ENCODE results near the gene PSTPIP2. TPM values are rescaled to one million over a fixed set of nuclear protein-coding genes. Genes with fewer than 3 reads are reported as not detected.

The PSTPIP2 gene
- total RNA-seq, 1 donor from 2014 or later = 6.2 TPM

DNA sequence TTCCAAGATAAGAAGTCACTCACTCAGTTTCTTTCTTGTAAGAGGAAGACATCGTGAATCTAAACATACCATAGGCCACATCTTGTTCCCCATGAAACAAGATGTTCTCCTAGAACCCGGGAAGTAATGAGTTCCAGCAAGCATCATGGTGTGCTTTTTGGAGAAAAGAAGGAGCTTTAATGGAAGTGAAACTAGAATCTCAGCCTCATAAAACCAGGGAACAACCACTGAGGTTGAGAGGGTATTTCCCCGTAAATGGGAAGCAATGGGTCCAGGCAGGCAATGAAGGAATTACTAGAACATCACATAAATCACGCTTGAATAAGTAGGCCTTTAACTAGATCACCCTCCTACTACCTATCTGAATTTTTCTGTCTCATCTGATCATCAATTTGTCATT, 40.3 kb downstream of the PSTPIP2 start:
- Mint-ChIP-seq H3K9me3 (peaks cover 9% of the 10 kb centered on the region), H3K27ac (no peak overlapping the region), H3K27me3 (ENCODE audit: insufficient read depth, low read depth) (peaks cover 11% of the 10 kb centered on the region), H3K36me3 (peaks cover 9% of the 10 kb centered on the region), H3K4me3 (no peak overlapping the region), H3K4me1 (peaks cover 4% of the 10 kb centered on the region)
- H3K4me2 ChIP-seq = no peak overlapping the region
- H3K9ac ChIP-seq = no peak overlapping the region
- no peaks in the 10 kb centered on the region for H3F3A ChIP-seq (ENCODE audit: low read depth)
- no peak overlapping the region for H2AFZ ChIP-seq (replicated peaks)
- H3K36me3 ChIP-seq = no peaks in the 10 kb centered on the region
- no peaks in the 10 kb centered on the region for H3K79me2 ChIP-seq (ENCODE audit: low read depth)
- peaks cover 40% of the 10 kb centered on the region for H3K27me3 ChIP-seq
- H3K4me1 ChIP-seq = no peaks in the 10 kb centered on the region
- DNase-seq (ENCODE audit: low spot score) = no peak
- TF ChIP-seq, protein P1, sequence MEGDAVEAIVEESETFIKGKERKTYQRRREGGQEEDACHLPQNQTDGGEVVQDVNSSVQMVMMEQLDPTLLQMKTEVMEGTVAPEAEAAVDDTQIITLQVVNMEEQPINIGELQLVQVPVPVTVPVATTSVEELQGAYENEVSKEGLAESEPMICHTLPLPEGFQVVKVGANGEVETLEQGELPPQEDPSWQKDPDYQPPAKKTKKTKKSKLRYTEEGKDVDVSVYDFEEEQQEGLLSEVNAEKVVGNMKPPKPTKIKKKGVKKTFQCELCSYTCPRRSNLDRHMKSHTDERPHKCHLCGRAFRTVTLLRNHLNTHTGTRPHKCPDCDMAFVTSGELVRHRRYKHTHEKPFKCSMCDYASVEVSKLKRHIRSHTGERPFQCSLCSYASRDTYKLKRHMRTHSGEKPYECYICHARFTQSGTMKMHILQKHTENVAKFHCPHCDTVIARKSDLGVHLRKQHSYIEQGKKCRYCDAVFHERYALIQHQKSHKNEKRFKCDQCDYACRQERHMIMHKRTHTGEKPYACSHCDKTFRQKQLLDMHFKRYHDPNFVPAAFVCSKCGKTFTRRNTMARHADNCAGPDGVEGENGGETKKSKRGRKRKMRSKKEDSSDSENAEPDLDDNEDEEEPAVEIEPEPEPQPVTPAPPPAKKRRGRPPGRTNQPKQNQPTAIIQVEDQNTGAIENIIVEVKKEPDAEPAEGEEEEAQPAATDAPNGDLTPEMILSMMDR (IDR thresholded peaks at IDR 0.05) = no peak
- no peak for TF ChIP-seq EZH2phosphoT487 (IDR thresholded peaks at IDR 0.05)
- TF ChIP-seq EZH2 (IDR thresholded peaks at IDR 0.05) = no peak
- no peak overlapping the region for H3K4me3 ChIP-seq
- H4K20me1 ChIP-seq (ENCODE audit: low read depth) = no peaks in the 10 kb centered on the region
- no peaks in the 10 kb centered on the region for H3K9me3 ChIP-seq (ENCODE audit: low read depth)
- H3K27ac ChIP-seq = no peak overlapping the region

GRCh38 chr18:46028536-46028891, 43.5 kb downstream of the PSTPIP2 start:
- Histone ChIP-seq H4K20me1 (ENCODE audit: low read depth) (no peaks in the 10 kb centered on the region), H3K4me1 (no peaks in the 10 kb centered on the region), H3K4me2 (peak overlapping the region; percentile 72), H3K27me3 (peaks cover 40% of the 10 kb centered on the region), H2AFZ (replicated peaks) (peak overlapping the region; percentile 89), H3K9me3 (ENCODE audit: low read depth) (no peaks in the 10 kb centered on the region), H3F3A (ENCODE audit: low read depth) (no peaks in the 10 kb centered on the region), H3K4me3 (peak overlapping the region; percentile 46), H3K36me3 (no peaks in the 10 kb centered on the region), H3K79me2 (ENCODE audit: low read depth) (no peaks in the 10 kb centered on the region), H3K9ac (no peak overlapping the region), H3K27ac (no peak overlapping the region)
- H3K4me1 Mint-ChIP-seq = peaks cover 4% of the 10 kb centered on the region
- H3K36me3 Mint-ChIP-seq = peaks cover 9% of the 10 kb centered on the region
- H3K4me3 Mint-ChIP-seq = peak overlapping the region; percentile 80
- peaks cover 15% of the 10 kb centered on the region for H3K27me3 Mint-ChIP-seq (ENCODE audit: insufficient read depth, low read depth)
- H3K9me3 Mint-ChIP-seq = peaks cover 9% of the 10 kb centered on the region
- no peak for DNase-seq (ENCODE audit: low spot score)
- no peak overlapping the region for H3K27ac Mint-ChIP-seq
- peak; percentile 65 for TF ChIP-seq EZH2 (IDR thresholded peaks at IDR 0.05)
- peak; percentile 48 for TF ChIP-seq EZH2phosphoT487 (IDR thresholded peaks at IDR 0.05)
- TF ChIP-seq, protein P1 (IDR thresholded peaks at IDR 0.05) = no peak

- no peaks in the 10 kb centered on the region for H4K20me1 ChIP-seq (ENCODE audit: low read depth)
- no peaks in the 10 kb centered on the region for H3K9me3 Mint-ChIP-seq
- no peak overlapping the region for H2AFZ ChIP-seq (replicated peaks)
- no peaks in the 10 kb centered on the region for H3K4me1 ChIP-seq
- H3K4me3 Mint-ChIP-seq = no peak overlapping the region
- H3K9ac ChIP-seq = no peak overlapping the region
- no peaks in the 10 kb centered on the region for H3F3A ChIP-seq (ENCODE audit: low read depth)
- H3K9me3 ChIP-seq (ENCODE audit: low read depth) = no peaks in the 10 kb centered on the region
- H3K4me2 ChIP-seq = no peak overlapping the region
- no peak for TF ChIP-seq EZH2phosphoT487 (IDR thresholded peaks at IDR 0.05)
- TF ChIP-seq, protein P1 (IDR thresholded peaks at IDR 0.05) = no peak
- TF ChIP-seq EZH2 (IDR thresholded peaks at IDR 0.05) = no peak
- peaks cover 6% of the 10 kb centered on the region for H3K27me3 Mint-ChIP-seq (ENCODE audit: insufficient read depth, low read depth)
- no peaks in the 10 kb centered on the region for H3K4me1 Mint-ChIP-seq
- H3K4me3 ChIP-seq = no peak overlapping the region
- no peaks in the 10 kb centered on the region for H3K36me3 ChIP-seq
- H3K27me3 ChIP-seq = no peaks in the 10 kb centered on the region
- H3K36me3 Mint-ChIP-seq = no peaks in the 10 kb centered on the region
- DNase-seq (ENCODE audit: low spot score) = no peak
- H3K27ac Mint-ChIP-seq = peak overlapping the region; percentile 46
- no peak overlapping the region for H3K27ac ChIP-seq
- no peaks in the 10 kb centered on the region for H3K79me2 ChIP-seq (ENCODE audit: low read depth)
Measured at GRCh38 chr18:46019936-46020335, 52.1 kb downstream of the PSTPIP2 start.
